Measurements from ENCODE around the gene SPTAN1.
A peak's percentile ranks its signal among the peaks of the same experiment; 100 is the strongest.
"Not testable (repeated sequence)": the region's sequence is repeated elsewhere in the genome, so short reads cannot be mapped to it uniquely, and the experiment has no call there.

Gene SPTAN1

DNA sequence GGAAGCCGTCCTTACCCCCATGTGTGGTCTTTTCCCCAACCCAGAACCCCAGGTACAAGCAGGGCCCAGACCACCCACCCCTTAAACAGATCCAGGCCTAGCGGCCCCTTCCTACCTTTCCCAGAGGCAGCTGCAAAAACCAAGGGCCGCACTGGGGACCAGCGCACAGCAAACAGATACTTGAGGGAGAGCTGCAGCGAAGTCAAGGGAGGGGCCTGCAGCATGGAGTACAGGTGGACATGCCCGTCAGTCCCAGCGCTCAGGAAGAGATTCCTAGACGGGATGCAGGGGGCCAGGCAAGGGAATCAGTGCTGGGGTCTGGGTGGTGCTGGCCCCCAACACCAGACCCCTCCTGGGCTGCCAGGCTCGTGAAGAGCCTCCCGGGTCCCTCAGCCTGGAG lies 81.7 kb downstream of the SPTAN1 start:
- ATAC-seq: no peak

DNA sequence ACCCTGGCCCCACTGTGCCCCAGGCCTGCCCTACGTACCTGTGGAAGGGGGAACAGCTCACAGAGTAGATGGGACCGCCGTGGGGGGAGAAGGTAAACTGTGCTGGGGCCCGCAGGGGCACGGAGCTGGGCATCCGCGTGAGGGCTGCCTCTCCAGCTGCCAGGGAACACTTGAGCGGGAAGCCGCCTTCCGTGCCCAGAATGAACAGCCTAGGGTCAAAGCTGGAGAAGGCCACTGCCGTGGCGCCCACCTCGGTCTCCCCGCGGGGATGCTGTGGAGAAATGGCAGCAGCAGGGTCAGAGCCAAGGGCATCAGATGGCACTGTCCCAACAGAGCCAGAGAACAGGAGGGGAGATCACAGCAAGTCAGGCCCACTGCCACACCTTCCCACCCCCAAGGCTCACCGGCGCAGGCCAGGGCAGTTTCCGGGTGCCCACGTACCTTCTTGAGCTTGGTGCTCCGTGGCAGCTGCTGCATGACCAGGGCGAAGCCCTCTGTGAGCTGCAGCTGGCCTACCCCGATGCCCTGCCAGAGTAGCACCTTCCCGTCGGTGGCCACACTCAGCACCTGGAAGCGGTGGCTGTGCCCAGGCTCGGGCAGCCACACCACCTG lies 82.4 kb downstream of the SPTAN1 start:
- no peak for ATAC-seq

- ATAC-seq: peak in 1 of 2 donors; percentile 21
Observed at GRCh38 chr9:128635266-128636023, 83.1 kb downstream of the SPTAN1 start.

- no peak for ATAC-seq
Observed at GRCh38 chr9:128636024-128636390, 83.6 kb downstream of the SPTAN1 start.

DNA sequence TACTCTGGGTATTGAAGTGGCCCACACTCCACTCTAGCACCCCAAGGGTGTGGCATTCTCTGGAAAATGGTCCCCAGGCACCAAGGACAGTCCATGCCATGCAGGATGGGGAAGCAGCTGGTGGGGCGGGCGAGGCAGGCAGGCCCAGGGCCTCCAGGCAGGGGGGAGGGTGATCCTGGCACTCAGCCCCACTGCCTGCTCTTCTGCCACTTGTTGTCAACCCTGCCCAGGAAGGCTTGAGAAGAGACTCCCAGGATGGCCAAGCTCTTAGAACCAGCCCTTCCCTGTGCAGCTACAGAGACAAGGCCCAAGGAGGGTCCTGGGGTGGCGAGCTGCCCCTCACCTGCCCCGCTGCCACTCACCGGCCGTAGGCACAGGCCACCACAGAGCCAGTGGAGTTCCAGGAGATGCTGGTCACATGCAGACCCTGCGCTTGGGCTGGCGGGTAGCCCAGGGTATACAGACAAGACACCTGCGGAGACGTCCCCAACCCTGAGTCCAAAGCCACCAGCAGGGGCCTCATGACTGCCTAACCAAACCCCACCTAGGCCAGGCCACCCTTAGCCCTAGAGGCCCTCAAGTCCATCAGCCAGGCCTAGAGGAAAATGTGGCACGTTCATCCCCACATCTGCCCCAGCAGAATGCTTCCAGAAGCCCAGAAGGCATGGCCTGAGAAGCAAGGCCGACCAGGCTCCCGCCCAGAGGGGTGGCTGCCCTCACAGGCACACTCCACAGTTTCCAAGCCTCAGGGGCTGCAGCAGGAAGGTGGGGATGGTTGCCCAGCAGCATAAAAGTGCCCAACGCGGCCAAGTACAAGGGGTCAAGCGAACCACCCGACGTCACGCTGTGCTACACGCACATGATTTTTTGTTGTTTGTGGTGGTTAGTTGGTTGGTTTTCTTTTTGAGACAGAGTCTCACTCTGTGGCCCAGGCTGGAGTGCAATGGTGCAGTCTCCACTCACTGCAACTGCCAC lies 84.5 kb downstream of the SPTAN1 start:
- ATAC-seq: no peak

DNA sequence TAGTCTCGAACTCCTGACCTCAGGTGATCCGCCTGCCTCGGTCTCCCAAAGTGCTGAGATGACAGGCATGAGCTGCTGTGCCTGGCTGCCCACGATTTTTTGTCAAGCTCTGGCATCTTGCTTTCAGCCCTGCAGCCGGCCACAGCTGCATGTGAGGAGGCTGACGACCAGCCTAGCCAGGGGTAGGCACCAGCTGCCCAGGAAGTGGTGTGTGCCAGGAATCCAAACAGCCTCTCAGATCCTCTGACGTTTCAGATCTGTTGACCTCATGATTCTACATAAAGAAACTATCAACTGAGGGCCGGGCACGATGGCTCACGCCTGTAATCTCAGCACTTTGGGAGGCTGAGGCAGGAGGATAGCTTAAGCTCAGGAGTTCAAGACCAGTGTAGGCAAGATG lies 85.3 kb downstream of the SPTAN1 start:
- no peak for ATAC-seq

GRCh38 chr9:128638580-128638979 lies 86.2 kb downstream of the SPTAN1 start:
- ATAC-seq: no peak

DNA sequence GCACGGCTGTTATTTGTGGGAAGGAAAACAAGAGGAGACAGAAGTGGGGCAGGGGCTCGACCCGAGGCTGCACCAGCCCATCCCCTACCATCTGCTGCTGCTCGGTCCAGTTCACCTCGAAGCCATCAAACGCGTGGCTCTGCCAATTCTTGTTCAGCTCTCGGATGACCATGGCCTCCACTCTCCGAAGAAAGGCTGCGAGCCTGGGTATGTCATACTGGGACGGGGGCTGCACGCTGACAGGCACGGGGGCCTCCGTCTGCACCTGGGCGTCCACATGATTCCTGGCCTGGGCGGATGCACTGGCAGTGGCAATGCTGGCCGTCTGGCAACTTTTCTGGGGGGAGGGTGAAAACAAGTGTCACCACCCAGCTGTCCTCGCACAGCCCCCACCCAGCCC lies 88.2 kb downstream of the SPTAN1 start:
- ATAC-seq: no peak

DNA sequence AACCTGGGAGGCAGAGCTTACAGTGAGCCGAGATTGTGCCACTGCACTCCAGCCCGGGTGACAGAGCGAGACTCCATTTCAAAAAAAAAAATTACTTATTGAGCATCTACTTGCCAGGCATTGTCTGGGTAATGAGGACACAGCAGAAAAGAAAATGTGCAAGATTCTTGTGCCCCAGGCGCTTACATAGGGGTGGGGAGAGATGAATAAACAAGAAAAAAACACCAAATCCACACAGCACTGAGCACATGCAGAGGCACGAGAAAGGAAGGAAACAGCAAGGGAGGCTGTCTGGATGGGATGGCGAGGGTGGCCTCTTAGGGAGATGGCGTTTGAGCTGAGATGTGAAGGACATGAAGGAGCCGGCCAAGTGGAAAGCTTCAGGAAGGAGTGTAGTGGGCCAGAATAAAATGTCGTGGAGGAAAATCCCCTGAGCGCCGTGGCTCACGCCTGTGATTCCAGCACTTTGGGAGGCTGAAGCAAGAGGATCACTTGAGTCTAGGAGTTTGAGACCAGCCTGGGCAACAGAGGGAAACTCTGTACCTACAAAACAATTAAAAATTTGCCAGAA lies 90.4 kb downstream of the SPTAN1 start:
- no peak for ATAC-seq

GRCh38 chr9:128643519-128644300 lies 91.3 kb downstream of the SPTAN1 start:
- ATAC-seq: peak in 1 of 2 donors; percentile 22

DNA sequence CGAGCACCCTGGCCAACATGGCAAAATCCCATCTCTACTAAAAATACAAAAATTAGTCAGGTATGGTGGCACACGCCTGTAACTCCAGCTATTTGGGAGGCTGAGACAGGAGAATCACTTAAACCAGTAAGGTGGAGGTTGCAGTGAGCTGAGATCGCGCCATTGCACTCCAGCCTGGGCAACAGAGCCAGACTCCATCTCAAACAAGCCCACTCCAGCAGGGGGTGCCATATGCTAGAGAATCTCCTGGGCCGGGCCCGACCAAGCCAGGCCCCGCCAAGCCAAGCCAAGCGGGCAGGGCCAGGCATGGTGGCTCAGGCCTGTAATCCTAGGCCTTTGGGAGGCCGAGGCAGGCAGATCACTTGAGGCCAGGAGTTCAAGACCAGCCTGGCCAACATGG lies 95.8 kb downstream of the SPTAN1 start:
- peak; percentile 91 to 95 for ATAC-seq

- ATAC-seq: no peak
Observed at GRCh38 chr9:128651798-128652197, 99.4 kb downstream of the SPTAN1 start.

GRCh38 chr9:128653908-128654307 lies 101.5 kb downstream of the SPTAN1 start:
- ATAC-seq: no peak

DNA sequence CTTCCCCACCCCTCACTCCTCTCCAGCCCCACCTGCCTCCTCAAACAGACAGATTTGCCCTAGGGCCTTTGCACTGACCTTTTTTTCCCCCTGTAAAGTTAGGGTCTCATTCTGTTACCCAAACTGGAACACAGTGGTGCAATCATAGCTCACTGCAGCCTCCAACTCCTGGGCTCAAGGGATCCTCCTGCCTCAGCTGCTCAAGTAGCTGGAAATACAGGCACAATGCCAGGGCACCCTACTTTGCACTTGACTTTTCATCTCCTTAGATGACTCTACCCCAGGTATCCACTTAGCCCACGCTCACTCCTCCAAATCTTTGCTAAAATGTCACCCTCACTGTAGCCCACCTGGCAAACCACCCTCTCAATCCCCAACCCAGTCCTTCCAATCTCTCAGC lies 102.1 kb downstream of the SPTAN1 start:
- no peak for ATAC-seq

DNA sequence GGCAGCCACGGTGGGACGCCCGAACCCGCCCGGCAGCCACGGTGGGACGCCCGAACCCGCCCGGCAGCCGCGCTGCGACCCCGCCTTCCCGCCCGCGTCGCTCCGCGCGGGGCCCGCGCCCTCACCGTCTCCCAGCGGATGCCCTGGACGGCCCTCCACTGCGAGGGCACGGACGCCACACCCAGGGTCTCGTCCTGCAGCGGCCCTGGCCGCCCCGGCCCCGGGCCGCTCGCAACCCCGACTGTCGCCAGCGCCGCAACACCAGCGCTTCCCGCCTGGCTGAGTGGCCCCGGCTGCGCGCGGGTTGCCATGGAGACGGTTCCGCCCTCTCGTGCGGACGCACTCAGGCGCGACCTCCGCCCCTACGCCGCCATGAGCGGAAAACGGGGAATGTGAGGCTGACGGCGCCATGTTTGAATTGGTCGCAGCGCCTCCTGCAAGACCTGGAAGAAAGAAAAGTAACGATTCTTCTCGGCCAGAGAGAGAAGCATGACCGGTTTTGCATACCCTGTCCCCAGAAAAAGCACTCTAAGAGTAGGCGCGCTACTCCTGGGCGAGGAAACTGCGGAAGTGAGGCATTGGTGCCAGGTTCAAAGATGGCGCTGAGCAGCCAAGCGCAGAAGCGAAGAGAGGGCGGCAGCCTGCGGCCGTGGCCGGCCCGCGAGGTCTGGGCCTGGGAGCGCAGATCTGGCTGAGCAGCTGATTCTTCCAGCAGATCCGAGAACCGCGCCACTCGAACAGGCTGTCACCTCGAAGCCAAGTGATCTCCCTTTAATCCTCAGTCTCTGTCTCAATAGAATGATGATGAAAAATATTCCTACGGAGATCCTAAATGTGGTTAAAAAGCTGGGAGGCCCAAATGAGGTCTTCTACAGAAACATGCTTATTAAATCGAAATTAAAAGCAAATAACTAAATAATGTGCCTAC lies 104.3 kb downstream of the SPTAN1 start, which contains the start of gene DYNC2I2:
TSS of gene DYNC2I2 (minus strand) at position 432 of the 928 bp plus-strand sequence. CDS start at position 311, 121 bp downstream.
- peak; percentile 97 to 99 for ATAC-seq

DNA sequence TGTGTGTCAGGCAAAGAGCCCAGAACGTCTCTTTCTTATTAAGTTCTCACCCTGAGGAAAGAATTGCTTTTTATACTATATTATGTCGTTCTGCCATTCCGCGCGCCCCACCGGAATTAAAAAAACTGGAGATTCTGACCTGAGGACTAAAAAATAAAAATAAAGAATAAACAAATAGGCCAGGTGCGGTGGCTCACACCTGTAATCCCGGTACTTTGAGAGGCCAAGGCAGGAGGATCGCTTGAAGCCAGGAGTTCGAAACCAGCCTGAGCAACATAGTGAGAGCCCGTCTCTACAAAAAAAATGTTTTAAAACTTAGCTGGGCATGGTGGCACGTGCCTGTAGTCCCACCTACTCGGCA lies 104.9 kb downstream of the SPTAN1 start:
- no peak for ATAC-seq

- no peak for ATAC-seq
Observed at GRCh38 chr9:128657796-128658195, 105.4 kb downstream of the SPTAN1 start.

DNA sequence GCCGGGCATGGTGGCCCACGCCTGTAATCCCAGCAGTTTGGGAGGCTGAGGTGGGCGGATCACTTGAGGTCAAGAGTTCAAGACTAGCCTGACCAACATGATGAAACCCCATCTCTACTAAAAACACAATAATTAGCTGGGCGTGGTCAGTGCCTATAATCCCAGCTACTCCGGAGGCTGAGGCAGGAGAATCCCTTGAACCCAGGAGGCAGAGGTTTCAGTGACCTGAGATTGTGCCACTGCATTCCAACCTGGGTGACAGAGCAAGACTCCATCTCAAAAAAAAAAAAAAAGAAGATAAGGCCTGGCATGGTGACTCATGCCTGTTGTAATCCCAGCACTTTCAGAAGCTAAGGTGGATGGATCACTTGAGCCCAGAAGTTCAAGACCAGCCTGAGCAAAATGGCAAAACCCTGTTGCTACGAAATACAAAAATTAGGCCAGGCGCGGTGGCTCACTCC lies 114.1 kb downstream of the SPTAN1 start:
- ATAC-seq: not testable (repeated sequence)

GRCh38 chr9:128669786-128670185 lies 117.4 kb downstream of the SPTAN1 start:
- ATAC-seq: no peak

DNA sequence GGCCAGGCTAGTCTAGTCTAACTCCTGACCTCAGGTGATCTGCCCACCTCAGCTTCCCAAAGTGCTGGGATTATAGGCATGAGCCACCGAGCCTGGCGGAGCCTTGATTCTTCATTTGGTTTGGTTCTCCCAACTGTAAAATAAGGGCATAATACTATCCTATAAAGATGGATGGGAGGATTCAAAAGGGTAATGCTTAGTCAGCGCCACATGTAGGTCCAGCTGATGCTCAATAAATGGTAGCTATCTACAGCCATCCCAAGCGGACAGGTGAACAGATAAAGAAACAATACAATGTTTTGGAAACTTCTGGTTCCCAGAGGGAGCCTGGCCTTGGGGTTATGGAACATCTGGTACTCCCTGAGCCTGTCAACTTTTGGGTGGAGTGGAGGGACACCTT lies 123.0 kb downstream of the SPTAN1 start:
- no peak for ATAC-seq

DNA sequence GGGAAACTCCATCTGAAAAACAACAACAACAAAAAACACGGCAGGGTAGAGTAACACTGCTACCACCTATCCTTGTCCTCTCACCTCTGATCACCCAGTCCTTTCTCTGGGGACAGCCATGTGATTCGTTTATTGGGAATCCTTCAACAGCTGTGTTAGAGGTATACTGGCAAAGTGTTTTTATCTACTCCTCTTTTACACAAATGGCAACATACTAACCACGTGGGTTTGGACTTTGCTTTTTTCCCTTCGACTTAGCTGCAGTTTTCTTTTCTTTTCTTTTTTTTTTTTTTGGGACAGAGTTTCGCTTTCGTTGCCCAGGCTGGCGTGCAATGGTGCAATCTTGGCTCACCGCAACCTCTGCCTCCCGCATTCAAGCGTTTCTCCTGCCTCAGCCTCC lies 125.4 kb downstream of the SPTAN1 start:
- no peak for ATAC-seq
